NCI-H2107 treated with DMSO at 0.1 percent for 48 hours (cell line): Measurements from ENCODE around the gene DMRTA2.
"Not testable (repeated sequence)": the region's sequence is repeated elsewhere in the genome, so short reads cannot be mapped to it uniquely, and the experiment has no call there.

ENCODE experiments used
- DNase-seq: peaks from one replicate; lab custom pipeline; 2025; ENCODE audit not compliant: unreplicated experiment; lab: John Stamatoyannopoulos, UW

Gene DMRTA2

GRCh38 chr1:50393522-50394120 lies 29.6 kb downstream of the DMRTA2 start:
- DNase-seq: no peak

GRCh38 chr1:50381551-50381950 lies 41.7 kb downstream of the DMRTA2 start:
- not testable (repeated sequence) for DNase-seq

- DNase-seq: no peak
Observed at GRCh38 chr1:50378770-50379169, 44.5 kb downstream of the DMRTA2 start.

GRCh38 chr1:50373532-50373931 lies 49.7 kb downstream of the DMRTA2 start:
- no peak for DNase-seq

GRCh38 chr1:50371749-50372148 lies 51.5 kb downstream of the DMRTA2 start:
- no peak for DNase-seq

GRCh38 chr1:50369830-50370229 lies 53.4 kb downstream of the DMRTA2 start:
- DNase-seq: peak; percentile 69

GRCh38 chr1:50369008-50369634 lies 54.1 kb downstream of the DMRTA2 start:
- DNase-seq: no peak

- peak; percentile 71 for DNase-seq
Observed at GRCh38 chr1:50368179-50369007, 54.9 kb downstream of the DMRTA2 start.
